CD4-positive, alpha-beta T cell treated with Interleukin-4 for 4 hours (primary cell): ENCODE results near the gene GABBR2.

ENCODE experiments used
- DNase-seq: peaks from one replicate; pipeline ENCODE4 v3.0.0-alpha.2; 2020

GABBR2 gene

GRCh38 chr9:98427491-98427890 lies 281.2 kb downstream of the GABBR2 start:
- no peak for DNase-seq

DNA sequence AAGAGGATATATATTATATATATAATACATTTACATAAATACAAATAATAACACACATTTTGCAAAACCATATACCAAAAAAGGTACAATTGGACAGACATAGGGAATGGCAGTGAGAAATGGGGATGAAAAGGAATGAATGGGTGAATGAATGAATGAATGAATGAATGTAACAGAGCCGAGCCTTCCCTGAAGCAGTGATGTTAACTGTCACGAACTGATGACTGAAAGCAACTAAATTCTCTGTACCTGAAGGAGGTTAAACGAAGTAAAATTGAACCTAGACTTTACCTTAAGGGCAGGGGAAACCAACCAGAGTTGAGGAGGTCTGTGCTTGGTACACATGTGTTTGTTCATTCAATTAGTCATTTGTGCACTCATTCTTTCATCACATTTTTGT lies 283.7 kb downstream of the GABBR2 start:
- no peak for DNase-seq

DNA sequence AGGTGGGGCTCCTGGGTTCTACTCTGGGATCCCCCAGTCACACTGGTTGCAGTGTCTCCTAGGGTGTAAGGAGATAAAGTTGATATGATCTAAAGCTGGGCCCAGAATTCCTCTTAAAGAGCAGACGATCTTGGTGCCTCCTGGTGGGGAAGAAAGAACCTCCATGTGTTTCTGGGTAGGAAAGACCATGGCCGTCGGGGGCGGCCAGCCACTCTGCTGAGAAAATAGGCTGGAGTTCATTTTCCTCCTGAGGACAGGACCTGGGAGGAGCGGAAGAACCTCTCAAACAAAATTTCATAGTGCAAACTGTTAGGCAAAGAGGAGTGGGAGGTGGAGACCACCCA lies 289.5 kb downstream of the GABBR2 start:
- no peak for DNase-seq

- no peak for DNase-seq
Observed at GRCh38 chr9:98418578-98419259, 290.0 kb downstream of the GABBR2 start.

GRCh38 chr9:98416294-98417248 lies 292.2 kb downstream of the GABBR2 start:
- no peak for DNase-seq

DNA sequence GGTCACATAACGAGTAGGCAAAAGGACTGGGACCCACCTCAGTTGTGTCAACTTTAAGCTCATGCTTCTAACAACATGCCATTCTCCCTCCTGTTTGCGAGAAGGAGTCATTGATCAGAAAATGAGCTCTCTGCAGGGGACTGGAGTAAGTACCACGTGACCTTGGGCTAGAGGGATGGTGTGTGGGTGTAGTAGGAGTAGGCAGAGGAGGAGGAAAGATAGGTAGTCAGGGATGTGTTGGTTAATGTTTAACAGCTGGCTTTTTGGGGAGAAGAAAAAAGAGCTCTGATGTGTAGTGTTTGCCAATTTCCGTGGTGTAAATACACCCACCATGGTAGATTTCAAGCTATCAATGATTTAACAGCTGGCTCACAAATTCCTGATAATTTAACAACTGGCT lies 293.0 kb downstream of the GABBR2 start:
- no peak for DNase-seq

GRCh38 chr9:98413084-98413483 lies 295.7 kb downstream of the GABBR2 start:
- no peak for DNase-seq

GRCh38 chr9:98412101-98412842 lies 296.5 kb downstream of the GABBR2 start:
- DNase-seq, result no peak

GRCh38 chr9:98410185-98410697 lies 298.5 kb downstream of the GABBR2 start:
- DNase-seq, result no peak

DNA sequence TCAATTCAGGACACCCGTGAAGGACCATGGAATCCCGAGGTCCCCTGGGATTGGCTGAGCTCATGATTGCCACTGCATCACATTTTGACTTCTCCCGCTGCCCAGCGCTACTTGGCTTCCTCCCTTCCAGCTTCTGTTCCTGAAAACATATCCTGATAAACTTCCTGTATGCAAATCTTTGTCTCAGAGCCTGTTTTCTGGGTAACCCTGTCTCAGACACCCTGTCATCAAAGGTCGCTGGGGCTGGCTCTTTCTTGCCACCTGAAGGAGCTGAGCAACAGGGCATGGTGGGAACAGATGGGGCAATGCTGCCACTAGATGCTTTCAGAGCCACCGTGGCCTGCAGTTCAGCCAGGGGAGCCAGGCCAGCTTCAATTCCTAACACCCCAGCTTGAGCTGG lies 299.0 kb downstream of the GABBR2 start:
- DNase-seq, result no peak

DNA sequence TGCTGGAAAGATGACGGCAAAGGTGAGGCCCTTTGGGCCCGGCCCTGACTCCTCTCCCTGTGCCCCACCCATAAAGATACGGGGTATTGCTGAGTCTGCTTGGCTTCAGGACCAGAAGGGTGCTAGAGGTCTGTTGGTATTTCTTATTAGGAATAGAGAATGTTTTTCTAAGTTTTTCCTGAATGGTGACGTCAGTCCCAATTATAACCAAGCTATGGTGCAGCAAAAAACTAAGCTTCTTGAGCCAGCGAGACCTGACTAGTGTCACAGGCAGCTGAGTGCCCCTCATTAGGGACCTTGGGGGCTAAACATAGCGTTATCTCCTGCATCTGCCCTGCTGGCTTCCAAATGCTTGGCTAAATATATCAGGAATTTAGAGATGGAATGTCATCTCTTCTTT lies 302.3 kb downstream of the GABBR2 start:
- DNase-seq, result no peak

- no peak for DNase-seq
Observed at GRCh38 chr9:98404237-98404636, 304.5 kb downstream of the GABBR2 start.

GRCh38 chr9:98403715-98404114 lies 305.0 kb downstream of the GABBR2 start:
- DNase-seq, result no peak

- no peak for DNase-seq
Observed at GRCh38 chr9:98402019-98402840, 306.5 kb downstream of the GABBR2 start.

DNA sequence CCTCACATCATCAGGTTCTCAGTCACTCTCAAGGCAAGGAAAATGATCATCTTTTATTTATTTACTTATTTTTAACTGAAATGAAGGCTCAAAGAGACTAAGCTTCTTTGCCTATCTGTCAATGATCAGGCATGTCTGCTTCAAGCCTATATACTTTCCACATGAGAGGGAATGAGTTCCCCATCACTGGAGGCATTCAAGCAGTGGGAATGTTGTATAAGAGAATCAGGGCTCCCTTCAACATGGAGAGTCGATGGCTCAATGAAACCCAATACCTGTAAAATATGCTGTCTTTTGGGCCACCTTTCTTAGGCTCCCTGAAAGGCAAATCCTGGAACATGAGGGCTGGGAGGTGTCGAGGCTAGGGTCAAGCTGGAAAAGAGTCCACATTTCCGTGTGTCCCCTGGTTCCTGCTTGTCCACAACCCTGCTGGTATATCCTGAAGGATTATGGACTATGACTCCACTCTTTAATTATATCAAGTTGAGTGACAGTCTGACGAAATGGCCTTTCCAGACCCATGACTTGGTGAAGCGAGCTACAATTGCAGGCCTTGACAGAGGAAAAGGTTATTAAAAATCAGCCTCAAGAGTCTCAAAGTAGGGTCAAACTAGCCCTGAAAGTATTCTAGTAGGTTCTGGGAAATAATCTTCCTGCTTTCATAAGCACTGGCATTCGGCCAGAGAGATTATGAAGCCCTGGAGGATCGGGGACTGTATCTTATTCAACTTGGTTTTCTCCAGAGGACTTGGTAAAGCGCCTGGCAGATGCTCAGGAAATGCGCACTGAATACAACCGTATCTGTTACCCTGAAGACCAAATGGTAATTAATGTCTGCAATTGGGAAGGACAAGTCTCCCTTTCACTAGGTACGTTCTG lies 307.4 kb downstream of the GABBR2 start:
- DNase-seq, result no peak

GRCh38 chr9:98399950-98400683 lies 308.6 kb downstream of the GABBR2 start:
- DNase-seq, result no peak

- DNase-seq, result no peak
Observed at GRCh38 chr9:98396656-98397055, 312.1 kb downstream of the GABBR2 start.

GRCh38 chr9:98396236-98396635 lies 312.5 kb downstream of the GABBR2 start:
- no peak for DNase-seq

GRCh38 chr9:98391867-98392266 lies 316.9 kb downstream of the GABBR2 start:
- DNase-seq, result no peak

DNA sequence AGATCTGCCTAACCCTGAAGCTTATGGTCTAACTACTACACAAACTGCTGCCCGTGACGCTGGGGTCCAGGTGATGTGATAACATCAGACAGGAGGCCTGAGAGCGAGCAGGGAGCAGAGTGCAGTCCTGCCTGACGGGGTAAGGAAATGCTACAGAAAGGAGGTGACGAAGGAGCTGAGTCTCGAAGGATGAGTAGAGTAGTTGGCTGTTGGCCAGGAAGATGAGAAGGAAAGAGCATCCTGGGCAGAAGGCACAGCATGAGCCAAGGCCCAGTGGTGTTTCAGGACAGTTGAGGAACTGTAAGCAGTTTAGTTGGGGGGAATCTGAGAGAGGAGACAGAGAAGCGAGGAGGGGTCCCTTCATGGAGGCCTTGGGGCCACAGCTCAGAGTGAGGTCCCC lies 317.3 kb downstream of the GABBR2 start:
- DNase-seq, result no peak

- DNase-seq, result no peak
Observed at GRCh38 chr9:98385751-98386150, 323.0 kb downstream of the GABBR2 start.
